HEK293T (cell line): Measurements from ENCODE around the gene SMIM30.

ENCODE experiments used
- FOXA1 ChIP-seq: fragments of 450-650 bp; IDR thresholded peaks from 2 replicates; pipeline ENCODE4 v1.6.1; 2016; ENCODE audit warnings: mild to moderate bottlenecking
- FOXM1 ChIP-seq: fragments of 450-650 bp; IDR thresholded peaks from 2 replicates; pipeline ENCODE4 v1.6.1; 2017; ENCODE audit warnings: mild to moderate bottlenecking, borderline replicate concordance
- L3MBTL2 ChIP-seq: fragments of 450-650 bp; conservative IDR thresholded peaks from 2 replicates; pipeline ENCODE4 v1.6.1; 2016; ENCODE audit warnings: mild to moderate bottlenecking
- LEF1 ChIP-seq: fragments of 450-650 bp; IDR thresholded peaks from 2 replicates; pipeline ENCODE4 v1.6.1; 2017; ENCODE audit warnings: mild to moderate bottlenecking, borderline replicate concordance
- NFRKB ChIP-seq: fragments of 450-650 bp; IDR thresholded peaks from 2 replicates; pipeline ENCODE4 v1.6.1; 2016; ENCODE audit warnings: mild to moderate bottlenecking, moderate library complexity
- SP1 ChIP-seq: fragments of 450-650 bp; IDR thresholded peaks from 2 replicates; pipeline ENCODE4 v1.6.1; 2017
- SUZ12 ChIP-seq: fragments of 450-650 bp; IDR thresholded peaks from 2 replicates; pipeline ENCODE4 v1.6.1; 2016; ENCODE audit warnings: mild to moderate bottlenecking
- TARDBP ChIP-seq: fragments of 450-650 bp; IDR thresholded peaks from 2 replicates; pipeline ENCODE4 v1.6.1; 2016
- ZNF384 ChIP-seq: fragments of 450-650 bp; IDR thresholded peaks from 2 replicates; pipeline ENCODE4 v1.6.1; 2016
- TF ChIP-seq, protein P1 (sequence below): fragments of 450-650 bp; IDR thresholded peaks from 2 replicates; pipeline ENCODE4 v1.6.1; 2016

DNA sequence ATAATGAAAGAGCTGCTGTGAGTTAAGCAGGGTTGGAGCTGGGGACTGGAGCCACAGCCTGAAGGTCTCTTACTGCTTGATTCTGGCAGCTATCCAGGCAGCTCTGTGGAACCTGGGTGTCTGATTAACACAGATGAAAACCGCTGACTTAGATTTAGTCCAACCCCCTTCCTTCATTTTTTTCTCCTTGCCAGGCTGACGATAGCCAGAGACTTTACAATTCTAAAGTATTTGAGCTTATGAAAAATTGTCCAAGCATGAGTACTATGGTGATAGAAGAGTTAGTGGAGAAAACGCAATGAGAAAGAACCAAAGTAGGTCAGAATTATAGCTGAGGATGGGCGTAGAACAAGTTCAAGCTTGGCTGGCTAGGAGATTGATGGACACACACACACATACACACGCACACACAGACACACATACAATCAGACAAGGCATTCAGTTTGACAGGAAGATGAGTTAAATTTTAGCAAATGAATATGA lies 18.2 kb downstream of the SMIM30 start:
- no peak for TF ChIP-seq SUZ12
- TF ChIP-seq SP1: no peak
- no peak for TF ChIP-seq ZNF384
- TF ChIP-seq L3MBTL2: no peak
- no peak for TF ChIP-seq TARDBP
- TF ChIP-seq, protein P1, sequence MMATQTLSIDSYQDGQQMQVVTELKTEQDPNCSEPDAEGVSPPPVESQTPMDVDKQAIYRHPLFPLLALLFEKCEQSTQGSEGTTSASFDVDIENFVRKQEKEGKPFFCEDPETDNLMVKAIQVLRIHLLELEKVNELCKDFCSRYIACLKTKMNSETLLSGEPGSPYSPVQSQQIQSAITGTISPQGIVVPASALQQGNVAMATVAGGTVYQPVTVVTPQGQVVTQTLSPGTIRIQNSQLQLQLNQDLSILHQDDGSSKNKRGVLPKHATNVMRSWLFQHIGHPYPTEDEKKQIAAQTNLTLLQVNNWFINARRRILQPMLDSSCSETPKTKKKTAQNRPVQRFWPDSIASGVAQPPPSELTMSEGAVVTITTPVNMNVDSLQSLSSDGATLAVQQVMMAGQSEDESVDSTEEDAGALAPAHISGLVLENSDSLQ: no peak
- no peak for TF ChIP-seq FOXA1
- TF ChIP-seq NFRKB: no peak
- no peak for TF ChIP-seq FOXM1
- no peak for TF ChIP-seq LEF1
